ENCODE measurements around the gene SPIRE1.
A peak's percentile ranks its signal among the peaks of the same experiment; 100 is the strongest.
"Not testable (repeated sequence)": the region's sequence is repeated elsewhere in the genome, so short reads cannot be mapped to it uniquely, and the experiment has no call there.

Gene SPIRE1

GRCh38 chr18:12416098-12416729 is 241.7 kb downstream of the SPIRE1 start:
- TF ChIP-seq CTCF (conservative IDR thresholded peaks at IDR 0.05; ENCODE audit: low read length) (no peak), EZH2phosphoT487 (IDR thresholded peaks at IDR 0.05; ENCODE audit: borderline replicate concordance) (no peak)
- no peaks in the 10 kb centered on the region for H3K27me3 ChIP-seq (ENCODE audit: insufficient read depth, low read length, poor library complexity, severe bottlenecking)
- no peak overlapping the region for H2AFZ ChIP-seq (ENCODE audit: low read length)
- H3K9me3 ChIP-seq (ENCODE audit: insufficient read depth, low read depth, low read length): no peaks in the 10 kb centered on the region
- H3K9me2 ChIP-seq (replicated peaks; ENCODE audit: low read depth, low read length): no peaks in the 10 kb centered on the region
- H3K4me2 ChIP-seq (ENCODE audit: low read depth, low read length, poor library complexity, severe bottlenecking): no peak overlapping the region
- no peaks in the 10 kb centered on the region for H4K20me1 ChIP-seq (ENCODE audit: insufficient read depth, low read length, poor library complexity, severe bottlenecking)
- no peak overlapping the region for H3K4me3 ChIP-seq (ENCODE audit: low read length, poor library complexity, severe bottlenecking)
- no peaks in the 10 kb centered on the region for H3K36me3 ChIP-seq (ENCODE audit: insufficient read depth, low read length)
- H3K4me1 ChIP-seq (ENCODE audit: insufficient read depth, low read length, poor library complexity, severe bottlenecking): no peaks in the 10 kb centered on the region
- H3K79me2 ChIP-seq (ENCODE audit: insufficient read depth, low read length): no peaks in the 10 kb centered on the region
- H3F3A ChIP-seq (ENCODE audit: low read depth): no peaks in the 10 kb centered on the region
- no peak overlapping the region for H3K9ac ChIP-seq (ENCODE audit: low read depth, low read length, poor library complexity, severe bottlenecking)

- H3F3A ChIP-seq (ENCODE audit: low read depth): no peaks in the 10 kb centered on the region
- no peaks in the 10 kb centered on the region for H4K20me1 ChIP-seq (ENCODE audit: insufficient read depth, low read length, poor library complexity, severe bottlenecking)
- H3K27me3 ChIP-seq (ENCODE audit: insufficient read depth, low read length, poor library complexity, severe bottlenecking): no peaks in the 10 kb centered on the region
- H3K4me3 ChIP-seq (ENCODE audit: low read length, poor library complexity, severe bottlenecking): no peak overlapping the region
- H3K79me2 ChIP-seq (ENCODE audit: insufficient read depth, low read length): no peaks in the 10 kb centered on the region
- H3K36me3 ChIP-seq (ENCODE audit: insufficient read depth, low read length): no peaks in the 10 kb centered on the region
- H2AFZ ChIP-seq (ENCODE audit: low read length): no peak overlapping the region
- no peaks in the 10 kb centered on the region for H3K4me1 ChIP-seq (ENCODE audit: insufficient read depth, low read length, poor library complexity, severe bottlenecking)
- no peaks in the 10 kb centered on the region for H3K9me2 ChIP-seq (replicated peaks; ENCODE audit: low read depth, low read length)
- no peaks in the 10 kb centered on the region for H3K9me3 ChIP-seq (ENCODE audit: insufficient read depth, low read depth, low read length)
- TF ChIP-seq EZH2phosphoT487 (IDR thresholded peaks at IDR 0.05; ENCODE audit: borderline replicate concordance) (no peak), CTCF (conservative IDR thresholded peaks at IDR 0.05; ENCODE audit: low read length) (no peak)
- H3K4me2 ChIP-seq (ENCODE audit: low read depth, low read length, poor library complexity, severe bottlenecking): no peak overlapping the region
- H3K9ac ChIP-seq (ENCODE audit: low read depth, low read length, poor library complexity, severe bottlenecking): no peak overlapping the region
Measured at GRCh38 chr18:12411456-12411855, 246.5 kb downstream of the SPIRE1 start.

GRCh38 chr18:12410747-12411146 is 247.2 kb downstream of the SPIRE1 start:
- not testable (repeated sequence) for H3K4me1 ChIP-seq (ENCODE audit: insufficient read depth, low read length, poor library complexity, severe bottlenecking); H4K20me1 ChIP-seq (ENCODE audit: insufficient read depth, low read length, poor library complexity, severe bottlenecking)

GRCh38 chr18:12410081-12410481 is 247.8 kb downstream of the SPIRE1 start:
- H3K9ac ChIP-seq (ENCODE audit: low read depth, low read length, poor library complexity, severe bottlenecking): no peak overlapping the region
- no peaks in the 10 kb centered on the region for H3K36me3 ChIP-seq (ENCODE audit: insufficient read depth, low read length)
- H3K79me2 ChIP-seq (ENCODE audit: insufficient read depth, low read length): no peaks in the 10 kb centered on the region
- H3F3A ChIP-seq (ENCODE audit: low read depth): no peaks in the 10 kb centered on the region
- no peak overlapping the region for H3K4me2 ChIP-seq (ENCODE audit: low read depth, low read length, poor library complexity, severe bottlenecking)
- no peaks in the 10 kb centered on the region for H3K27me3 ChIP-seq (ENCODE audit: insufficient read depth, low read length, poor library complexity, severe bottlenecking)
- H4K20me1 ChIP-seq (ENCODE audit: insufficient read depth, low read length, poor library complexity, severe bottlenecking): no peaks in the 10 kb centered on the region
- no peaks in the 10 kb centered on the region for H3K9me2 ChIP-seq (replicated peaks; ENCODE audit: low read depth, low read length)
- no peaks in the 10 kb centered on the region for H3K4me1 ChIP-seq (ENCODE audit: insufficient read depth, low read length, poor library complexity, severe bottlenecking)
- no peaks in the 10 kb centered on the region for H3K9me3 ChIP-seq (ENCODE audit: insufficient read depth, low read depth, low read length)
- H2AFZ ChIP-seq (ENCODE audit: low read length): 0 out of 2 replicates have a peak overlapping the region, but pooled peaks have one; percentile 27
- no peak overlapping the region for H3K4me3 ChIP-seq (ENCODE audit: low read length, poor library complexity, severe bottlenecking)
- TF ChIP-seq EZH2phosphoT487 (IDR thresholded peaks at IDR 0.05; ENCODE audit: borderline replicate concordance): no peak

More at GRCh38 chr18:12410747-12411146, 247.2 kb downstream of the SPIRE1 start:
- H3K27me3 ChIP-seq (ENCODE audit: insufficient read depth, low read length, poor library complexity, severe bottlenecking); H3K36me3 ChIP-seq (ENCODE audit: insufficient read depth, low read length); H3K4me3 ChIP-seq (ENCODE audit: low read length, poor library complexity, severe bottlenecking); H3K4me2 ChIP-seq (ENCODE audit: low read depth, low read length, poor library complexity, severe bottlenecking); H3K9me2 ChIP-seq (replicated peaks; ENCODE audit: low read depth, low read length); H3K79me2 ChIP-seq (ENCODE audit: insufficient read depth, low read length); H3K9ac ChIP-seq (ENCODE audit: low read depth, low read length, poor library complexity, severe bottlenecking); H3F3A ChIP-seq (ENCODE audit: low read depth); H2AFZ ChIP-seq (ENCODE audit: low read length); H3K9me3 ChIP-seq (ENCODE audit: insufficient read depth, low read depth, low read length): not testable (repeated sequence)

Measured in Loucy (cell line).